Measurements from ENCODE around the gene ZC3H18.

The ZC3H18 gene

DNA sequence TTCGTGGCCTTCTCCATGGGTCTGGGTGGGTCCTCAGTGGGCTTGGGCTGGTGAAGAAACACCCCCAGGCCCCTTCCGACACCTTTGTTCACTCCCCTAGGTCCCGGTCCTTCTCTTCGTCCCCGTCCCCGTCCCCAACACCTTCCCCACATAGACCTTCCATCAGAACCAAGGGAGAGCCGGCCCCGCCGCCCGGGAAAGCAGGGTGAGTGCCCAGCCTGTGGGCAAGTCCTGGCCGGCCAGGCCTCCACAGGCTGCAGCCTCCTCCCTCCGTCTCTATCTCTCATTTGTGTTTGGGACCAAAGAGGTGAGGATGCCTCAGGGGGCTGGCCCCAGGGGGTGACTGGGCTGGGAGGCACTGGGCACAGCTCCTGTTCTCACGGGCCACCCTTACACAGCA, 53.7 kb downstream of the ZC3H18 start:
- DNase-seq (ENCODE audit: low read depth) = no peak

DNA sequence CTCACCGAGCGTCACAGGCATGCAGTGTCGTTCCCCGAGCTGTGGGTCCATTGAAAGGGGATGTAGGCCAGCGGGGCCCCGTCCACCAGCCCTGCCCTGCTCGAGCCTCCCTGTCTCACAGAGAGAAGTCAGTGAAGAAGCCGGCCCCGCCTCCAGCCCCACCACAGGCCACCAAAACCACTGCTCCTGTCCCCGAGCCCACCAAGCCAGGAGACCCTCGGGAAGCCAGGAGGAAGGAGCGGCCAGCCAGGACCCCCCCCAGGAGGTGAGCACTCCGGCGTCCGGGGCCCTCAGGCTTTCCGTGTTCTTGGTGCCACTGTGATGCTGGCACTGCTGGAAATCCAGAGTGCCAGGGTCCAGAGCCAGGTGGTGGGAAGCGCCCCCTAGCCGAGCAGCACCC, 54.3 kb downstream of the ZC3H18 start:
- no peak for DNase-seq (ENCODE audit: low read depth)

DNA sequence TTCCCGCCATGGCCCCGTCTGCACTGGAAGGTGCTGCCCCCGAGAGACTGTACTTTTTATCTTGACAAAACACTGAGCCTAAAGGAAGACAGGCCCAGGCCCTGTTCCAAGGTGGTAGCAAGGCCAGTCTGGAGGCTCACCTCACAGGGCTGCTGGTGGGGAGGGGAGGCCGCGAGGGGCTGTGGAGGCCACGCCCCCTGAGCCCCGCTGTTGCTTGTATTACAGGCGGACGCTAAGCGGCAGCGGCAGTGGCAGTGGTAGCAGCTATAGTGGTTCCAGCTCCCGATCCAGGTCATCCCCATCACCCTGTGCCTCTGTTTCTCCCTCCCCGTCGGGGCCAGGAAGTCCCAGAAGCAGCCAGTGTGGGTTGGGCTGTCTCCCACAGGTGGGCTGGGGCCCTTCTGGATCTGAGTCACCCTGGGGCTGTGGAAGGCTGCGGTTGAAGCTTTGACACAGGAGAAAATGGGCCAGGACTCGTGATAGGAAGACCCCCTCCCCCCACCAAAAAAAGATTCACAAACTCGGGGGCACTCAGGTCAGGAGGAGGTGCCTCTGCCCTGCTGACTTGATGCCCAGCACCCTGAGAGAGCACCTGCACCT, 54.9 kb downstream of the ZC3H18 start:
- DNase-seq (ENCODE audit: low read depth) = no peak

DNA sequence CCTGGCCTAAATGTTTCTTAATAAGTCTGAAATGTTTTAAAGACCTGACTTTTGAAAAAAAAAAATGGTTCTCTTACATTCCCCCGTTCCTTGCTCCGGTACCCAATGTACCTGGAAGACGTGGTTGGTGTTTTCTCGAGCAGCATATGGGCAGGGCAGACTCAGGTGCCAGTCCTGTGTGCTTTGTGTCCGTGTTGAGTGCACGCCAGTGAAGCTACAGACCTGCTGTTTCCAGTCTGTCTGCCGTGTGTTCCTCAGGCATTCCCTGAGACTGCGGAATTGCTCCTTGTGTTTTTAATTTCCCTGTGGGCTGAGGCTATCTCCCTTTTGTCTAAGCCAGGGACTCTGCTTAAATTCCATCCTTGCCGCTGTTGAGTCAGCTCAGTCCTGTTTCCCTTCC, 56.4 kb downstream of the ZC3H18 start:
- no peak for DNase-seq (ENCODE audit: low read depth)

DNA sequence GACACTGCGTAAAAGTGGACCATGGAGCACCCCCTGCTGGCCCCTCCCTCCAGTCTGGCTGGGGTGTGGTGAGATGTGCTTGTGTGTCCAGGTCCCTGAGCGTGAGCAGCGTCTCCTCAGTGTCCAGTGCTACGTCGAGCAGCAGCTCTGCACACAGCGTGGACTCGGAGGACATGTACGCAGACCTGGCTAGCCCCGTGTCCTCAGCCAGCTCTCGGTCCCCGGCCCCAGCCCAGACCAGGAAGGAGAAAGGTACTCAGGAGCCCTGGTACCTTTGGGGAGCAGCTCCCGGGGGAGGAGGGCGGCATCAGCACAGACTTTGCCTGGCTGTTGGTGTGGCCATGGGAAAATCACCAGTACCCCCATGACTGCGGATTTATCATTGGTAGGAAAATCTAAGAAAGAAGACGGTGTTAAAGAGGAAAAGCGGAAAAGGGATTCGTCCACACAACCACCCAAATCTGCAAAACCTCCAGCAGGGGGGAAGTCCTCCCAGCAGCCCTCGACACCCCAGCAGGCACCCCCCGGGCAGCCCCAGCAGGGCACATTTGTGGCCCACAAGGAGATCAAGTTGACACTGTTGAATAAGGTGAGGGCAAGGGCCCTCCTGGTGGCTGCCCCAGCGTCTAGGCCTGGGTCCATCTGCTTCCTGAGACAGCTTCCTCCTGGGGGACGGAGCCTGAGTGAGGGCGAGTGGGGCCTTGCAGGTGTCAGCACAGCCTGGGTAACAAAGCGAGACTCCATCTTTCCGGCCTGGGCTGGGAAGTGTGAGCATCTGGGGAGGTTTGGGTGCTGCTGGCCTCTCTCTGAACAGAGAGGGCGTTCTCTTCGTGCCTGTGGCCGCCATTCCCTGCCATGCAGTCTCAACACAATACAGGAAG, 57.6 kb downstream of the ZC3H18 start:
- DNase-seq (ENCODE audit: low read depth) = no peak

DNA sequence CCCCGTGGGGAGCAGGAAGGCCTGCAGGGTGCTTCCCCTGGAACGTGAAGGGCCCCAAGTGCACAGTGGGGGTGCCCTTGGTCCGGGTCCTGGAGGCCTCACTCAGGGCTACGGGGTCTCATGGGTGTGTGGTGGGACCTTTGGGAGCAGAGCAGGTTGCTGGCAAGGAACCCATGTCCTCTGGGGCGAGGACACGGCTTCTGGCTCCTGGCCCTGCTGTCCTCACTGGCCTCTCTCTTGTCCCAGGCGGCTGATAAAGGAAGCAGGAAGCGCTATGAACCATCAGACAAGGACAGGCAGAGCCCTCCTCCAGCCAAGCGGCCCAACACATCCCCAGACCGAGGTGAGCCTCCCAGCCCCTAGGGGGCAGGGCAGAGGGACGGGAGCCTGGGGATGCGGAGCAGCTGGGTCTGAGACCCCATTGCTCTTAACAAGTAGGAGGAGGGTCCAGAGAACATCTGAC, 58.3 kb downstream of the ZC3H18 start:
- no peak for DNase-seq (ENCODE audit: low read depth)

DNA sequence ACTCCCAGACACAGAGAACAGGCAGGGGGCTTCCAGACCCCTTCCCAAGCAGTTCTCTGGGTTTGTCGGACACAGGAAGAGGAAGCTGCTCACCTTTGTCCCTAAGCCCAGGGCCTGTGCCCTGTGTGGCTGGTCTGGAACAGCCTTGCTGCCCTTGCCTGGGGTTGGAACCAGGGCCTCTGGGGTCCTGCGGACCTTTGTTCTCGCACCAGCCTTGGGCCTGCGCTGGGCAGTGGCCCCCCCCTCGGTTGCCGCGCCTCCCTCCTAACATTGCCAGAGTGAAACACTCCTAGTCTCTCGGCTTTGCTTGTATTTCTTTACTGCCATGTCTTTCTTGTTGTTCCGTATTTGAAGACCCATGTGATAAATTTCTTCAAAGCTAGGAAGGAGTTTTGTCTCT, 59.6 kb downstream of the ZC3H18 start:
- no peak for DNase-seq (ENCODE audit: low read depth)

DNA sequence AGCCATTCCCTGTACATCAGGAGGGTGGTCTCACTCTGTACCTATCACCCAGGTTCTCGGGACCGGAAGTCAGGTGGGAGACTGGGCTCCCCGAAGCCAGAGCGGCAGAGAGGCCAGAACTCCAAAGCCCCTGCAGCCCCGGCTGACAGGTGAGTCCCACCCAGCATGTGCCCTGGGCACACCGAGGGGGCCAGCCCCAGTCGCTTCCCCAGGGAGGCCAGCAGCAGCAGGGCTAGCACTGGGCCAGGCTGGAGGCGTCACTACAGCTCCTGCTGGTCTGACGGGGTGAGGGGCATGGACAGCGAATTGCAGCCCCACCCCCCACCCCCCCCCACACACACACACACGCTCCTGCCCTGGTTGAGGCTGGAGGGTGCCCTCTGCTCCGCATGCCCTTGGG, 60.2 kb downstream of the ZC3H18 start:
- no peak for DNase-seq (ENCODE audit: low read depth)

DNA sequence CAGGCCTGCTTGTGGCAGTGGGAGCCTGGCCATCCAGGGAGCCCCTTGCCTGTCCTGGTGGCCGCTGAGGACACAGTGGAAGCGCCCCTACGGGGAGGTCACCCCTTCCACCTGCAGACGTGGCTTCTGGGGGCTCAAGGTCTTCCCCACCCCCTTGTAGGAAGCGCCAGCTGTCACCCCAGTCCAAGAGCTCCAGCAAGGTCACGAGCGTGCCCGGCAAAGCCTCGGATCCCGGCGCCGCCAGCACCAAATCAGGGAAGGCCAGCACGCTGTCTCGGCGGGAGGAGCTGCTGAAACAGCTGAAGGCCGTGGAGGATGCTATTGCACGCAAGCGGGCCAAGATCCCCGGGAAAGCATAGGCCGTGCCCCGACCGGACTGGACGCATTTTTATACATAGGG, 60.7 kb downstream of the ZC3H18 start:
- no peak for DNase-seq (ENCODE audit: low read depth)

DNA sequence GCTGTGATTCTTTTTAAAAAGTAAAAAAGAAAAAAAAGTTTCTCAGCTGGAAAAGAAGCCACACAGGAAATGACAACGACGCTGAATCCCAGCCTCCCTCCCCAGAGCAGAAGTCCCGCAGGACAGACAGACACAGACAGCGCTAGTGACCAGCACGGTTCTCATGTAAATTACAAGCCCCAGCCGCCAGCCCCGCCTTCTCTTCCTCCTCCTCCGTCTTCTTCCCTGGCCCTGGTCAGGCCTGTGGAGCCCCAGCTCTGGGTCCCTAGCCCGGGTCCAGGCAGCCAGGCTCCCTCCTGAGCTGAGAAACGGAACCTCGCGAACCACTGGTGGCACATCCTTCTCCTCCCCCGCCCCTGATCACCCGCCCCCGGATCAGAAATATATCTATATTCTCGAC, 61.2 kb downstream of the ZC3H18 start:
- DNase-seq (ENCODE audit: low read depth) = no peak

DNA sequence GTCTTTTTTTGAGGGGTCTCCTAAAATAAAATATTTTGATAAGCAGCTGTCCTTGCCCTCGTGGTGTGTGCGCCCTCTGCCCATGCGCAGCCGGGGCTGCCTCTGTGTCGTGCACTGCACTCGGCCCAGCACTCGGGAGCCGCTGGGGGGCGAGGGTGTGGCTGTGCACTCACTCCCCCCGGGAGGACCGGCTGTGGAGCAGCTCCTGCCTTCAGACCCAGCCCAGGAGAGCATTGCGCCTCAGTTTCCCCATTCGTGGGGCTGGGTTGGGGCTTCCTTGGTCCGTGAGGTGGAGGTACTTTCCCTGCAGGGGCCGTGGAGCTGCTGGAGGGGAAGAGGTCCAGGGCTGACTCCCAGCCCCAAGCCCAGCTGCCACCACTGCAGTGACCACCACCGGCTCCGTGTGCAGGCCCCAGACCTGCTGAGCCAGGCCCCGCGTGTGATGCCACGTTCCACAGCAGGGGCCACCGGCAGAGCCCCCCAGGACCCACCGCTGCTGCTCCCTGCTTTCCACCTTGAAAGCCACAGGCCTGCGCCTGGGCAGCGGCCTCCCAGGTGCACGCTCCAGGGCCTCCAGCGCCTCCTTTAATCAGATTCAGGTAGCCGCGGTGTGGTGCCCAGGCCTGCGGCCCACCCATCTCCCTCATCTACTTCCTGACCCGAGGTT, 61.9 kb downstream of the ZC3H18 start:
- DNase-seq (ENCODE audit: low read depth) = no peak

DNA sequence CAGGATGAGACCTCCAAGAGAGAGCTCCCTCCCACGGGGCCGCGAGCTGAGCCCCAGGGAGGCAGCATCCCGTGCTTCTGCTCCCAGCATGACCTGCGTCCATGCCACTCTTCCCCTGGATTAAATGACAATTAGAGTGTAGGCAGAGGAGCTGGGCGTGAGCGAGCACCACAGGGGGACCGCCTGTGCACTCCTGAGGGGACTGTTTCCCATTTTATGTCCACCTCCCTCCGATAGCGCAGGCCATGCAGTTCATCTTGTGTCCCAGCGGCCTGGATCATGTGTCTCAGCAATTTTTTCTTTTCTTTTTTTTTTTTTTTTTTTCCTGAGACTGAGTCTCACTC, 62.4 kb downstream of the ZC3H18 start:
- DNase-seq (ENCODE audit: low read depth) = no peak

DNA sequence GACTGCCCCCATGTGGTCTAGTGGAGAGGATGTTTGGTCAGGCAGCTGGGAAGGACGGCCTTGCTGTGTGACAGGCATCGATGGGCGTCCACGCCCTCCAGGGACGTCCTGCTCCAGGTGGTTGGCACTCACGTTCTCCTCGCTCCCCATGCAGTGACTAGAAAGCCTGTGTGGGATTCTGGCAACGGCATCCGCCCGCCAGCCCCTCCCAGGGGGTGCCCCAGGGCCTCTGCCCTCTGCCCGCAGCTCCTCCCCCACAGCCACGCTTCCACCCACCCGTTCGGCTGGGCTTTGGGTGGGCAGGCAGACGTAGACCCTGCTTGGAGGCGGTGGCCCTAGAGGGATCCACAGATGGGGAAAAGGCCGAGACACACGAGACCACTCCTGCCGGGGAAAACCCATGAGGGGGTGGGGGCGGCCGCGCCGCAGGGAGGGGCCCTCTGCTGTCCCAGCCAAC, 63.5 kb downstream of the ZC3H18 start:
- DNase-seq (ENCODE audit: low read depth) = peak; percentile 40

DNA sequence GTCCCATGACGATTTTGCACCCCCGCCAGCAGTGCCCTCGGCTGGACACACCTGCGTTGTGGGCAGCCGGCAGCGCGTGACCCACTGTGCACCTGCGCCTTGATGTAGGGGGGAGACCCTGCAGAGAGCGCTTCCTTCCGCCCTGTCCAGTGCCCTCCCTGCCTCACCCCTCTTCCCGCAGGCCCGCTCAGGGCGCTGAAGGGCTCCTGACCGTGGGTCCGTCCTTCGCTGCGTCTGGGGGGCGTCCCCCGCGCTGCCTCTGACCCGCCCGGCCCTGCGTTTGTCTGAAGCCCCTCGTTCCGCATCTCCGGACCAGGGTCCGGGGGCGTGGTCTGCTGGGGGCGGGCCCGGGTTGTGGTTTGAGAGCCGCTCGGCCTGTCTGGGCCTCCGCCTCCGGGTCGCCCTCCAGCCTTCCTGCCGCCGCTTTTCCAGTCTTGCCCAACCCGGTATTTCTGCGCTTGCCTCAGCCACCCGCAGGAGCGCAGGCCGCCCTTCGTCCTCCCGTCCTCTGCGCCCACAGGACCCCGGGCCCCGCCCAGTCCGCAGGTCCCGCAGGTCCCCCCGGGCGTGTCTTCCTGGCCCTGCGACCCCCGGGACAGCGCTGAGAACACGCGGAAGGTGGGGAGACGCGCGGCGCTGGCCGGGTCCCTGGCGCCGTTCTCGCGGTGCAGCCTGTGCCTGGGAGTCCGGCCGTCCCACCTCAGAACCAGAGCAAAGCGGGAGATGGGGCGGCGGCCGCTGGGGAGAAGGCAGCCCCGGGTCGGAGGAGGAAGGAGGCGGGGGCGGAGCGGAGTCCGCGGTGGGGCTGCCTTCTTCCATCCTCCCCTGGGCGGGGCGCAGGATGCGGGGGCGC, 64.2 kb downstream of the ZC3H18 start:
- DNase-seq (ENCODE audit: low read depth) = peak; percentile 42

DNA sequence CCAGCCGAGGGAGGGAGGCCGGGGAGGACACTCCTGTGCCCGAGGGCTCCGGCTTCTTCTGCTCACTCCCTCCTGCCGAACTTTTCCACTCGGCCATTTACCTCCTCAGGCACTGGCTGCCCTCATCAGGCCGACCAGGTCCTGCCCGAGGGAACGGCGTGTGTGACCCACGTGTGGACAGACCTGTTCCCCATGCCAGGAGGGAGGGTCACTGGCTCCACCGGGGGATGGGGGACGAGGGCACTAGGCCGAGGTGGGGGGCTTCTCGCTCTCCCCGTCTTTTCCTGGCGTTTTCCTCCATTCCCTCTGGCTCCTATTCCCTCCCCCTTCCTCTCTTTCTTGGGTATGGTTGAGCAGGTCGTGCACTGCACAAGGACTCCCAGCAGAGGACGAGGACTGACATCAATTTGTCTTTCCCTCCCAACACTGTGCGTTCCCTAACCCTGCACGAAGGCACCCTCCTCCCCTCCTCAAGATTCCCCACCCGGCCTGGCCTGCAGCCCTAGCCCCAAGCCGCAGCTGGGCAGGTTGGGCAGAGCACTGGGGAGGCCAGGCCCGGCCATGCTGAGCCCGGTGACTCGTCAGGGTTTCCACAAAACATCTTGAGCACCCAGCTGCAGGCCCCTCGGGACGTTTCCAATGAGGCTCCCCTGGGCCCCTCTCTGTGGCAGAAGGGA, 64.9 kb downstream of the ZC3H18 start:
- no peak for DNase-seq (ENCODE audit: low read depth)

DNA sequence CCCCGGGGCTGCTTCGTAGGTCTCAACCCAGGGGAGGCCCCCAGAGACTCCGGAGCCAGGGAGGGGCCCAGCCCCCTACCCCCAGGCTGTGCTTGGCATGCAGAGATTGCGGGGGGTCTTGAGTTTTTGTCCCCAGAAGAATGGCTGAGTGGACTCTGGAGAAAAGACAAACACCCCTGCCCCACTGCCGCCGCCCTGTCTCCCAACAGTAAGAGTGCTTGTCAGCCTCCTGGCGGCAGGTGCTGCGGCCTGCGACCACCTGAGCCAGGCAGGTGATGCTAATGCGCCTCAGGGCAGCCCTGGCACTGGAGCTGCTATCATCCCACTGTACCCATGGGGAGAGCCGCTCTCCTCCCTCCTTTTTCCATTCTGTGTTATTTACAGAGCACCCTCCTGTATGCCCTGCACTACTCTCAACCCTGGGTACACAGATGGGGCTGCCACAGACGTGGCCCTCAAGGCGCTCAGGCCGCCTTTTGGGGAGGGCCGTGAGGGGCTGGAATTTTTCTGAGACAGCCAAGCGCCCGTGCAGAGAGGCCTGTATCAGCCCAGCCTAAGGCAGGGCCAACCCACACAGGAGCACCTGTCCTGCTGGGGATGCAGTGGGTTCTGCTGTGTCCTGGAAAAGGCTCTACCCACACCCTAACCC, 65.6 kb downstream of the ZC3H18 start:
- DNase-seq (ENCODE audit: low read depth) = no peak

DNA sequence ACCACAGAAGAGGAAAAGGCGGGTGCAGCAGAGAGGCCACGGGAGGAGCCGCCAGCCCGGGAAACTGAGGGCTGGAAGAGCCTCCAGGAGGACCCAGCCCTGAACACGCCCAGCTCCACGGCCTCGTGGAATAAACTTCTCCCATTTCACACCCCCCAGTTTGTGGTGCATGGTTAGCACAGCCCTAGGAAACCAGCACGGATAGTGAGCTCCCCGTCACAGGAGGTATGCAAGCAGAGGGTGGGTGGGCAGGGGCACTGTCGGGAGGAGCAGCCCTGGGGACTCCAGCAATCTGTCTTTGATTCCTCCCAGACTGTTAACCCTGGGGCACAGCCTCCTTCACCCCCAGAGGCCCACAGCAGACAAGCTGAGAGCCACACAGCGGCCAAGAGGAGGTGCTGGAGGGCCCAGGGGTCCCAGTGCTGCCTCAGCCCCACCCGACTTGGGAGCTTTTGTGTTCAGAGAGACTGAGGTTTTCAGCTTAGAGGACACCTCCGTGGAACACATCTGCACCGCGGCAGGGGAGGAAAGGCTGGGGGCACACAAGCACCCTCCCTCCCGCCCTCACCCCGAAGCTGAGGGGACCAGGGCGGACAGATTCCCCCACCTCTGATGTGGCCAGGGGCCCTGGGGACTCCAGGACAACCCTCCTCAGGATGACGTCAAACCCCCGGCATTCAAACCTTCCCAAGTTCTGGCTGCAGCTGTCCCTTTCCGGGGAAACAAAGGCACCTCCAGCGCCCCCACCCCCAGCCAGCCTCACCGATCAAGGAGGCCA, 66.5 kb downstream of the ZC3H18 start:
- no peak for DNase-seq (ENCODE audit: low read depth)

DNA sequence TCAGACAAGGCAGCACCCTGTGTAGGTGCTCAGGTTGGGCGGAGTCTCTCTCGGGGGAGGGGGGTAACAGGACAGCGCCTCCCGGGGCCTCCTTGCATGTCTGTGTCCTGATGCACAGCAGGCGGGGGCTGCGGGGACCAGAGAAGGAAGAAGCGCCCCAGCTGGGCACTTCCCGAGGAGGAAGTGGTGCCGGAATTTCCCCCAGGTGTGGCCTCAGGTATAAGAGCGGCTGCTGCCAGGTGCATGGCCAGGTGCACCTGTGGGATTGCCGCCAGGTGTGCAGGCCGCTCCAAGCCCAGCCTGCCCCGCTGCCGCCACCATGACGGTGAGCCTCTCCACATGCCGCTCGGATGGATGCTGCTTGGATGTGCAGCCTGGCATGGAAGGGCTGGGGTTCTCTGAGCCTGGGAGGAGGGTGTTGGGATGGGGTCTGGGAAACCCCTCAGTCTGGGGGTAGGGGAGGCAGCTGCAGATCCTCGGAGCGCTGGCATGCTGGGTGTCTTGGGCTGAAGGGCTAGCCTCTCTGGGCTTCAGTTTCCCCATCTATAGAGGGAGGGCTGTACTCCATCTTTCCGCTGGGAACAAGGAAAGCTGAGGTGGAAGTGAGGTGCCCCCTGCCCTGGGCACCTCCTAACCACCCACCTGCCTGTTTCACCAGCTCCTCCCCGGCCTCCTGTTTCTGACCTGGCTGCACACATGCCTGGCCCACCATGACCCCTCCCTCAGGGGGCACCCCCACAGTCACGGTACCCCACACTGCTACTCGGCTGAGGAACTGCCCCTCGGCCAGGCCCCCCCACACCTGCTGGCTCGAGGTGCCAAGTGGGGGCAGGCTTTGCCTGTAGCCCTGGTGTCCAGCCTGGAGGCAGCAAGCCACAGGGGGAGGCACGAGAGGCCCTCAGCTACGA, 68.4 kb downstream of the ZC3H18 start, which contains the start of gene IL17C:
Gene IL17C, plus strand, starts transcription at position 250 of the 908 bp plus-strand sequence. Its CDS starts 70 bp downstream, at position 320.
- DNase-seq (ENCODE audit: low read depth) = no peak
